Karpas-422 (cell line): ENCODE results near the gene FAM120B. TPM values are rescaled to one million over a fixed set of nuclear protein-coding genes. Genes with fewer than 3 reads are reported as not detected.
"Not testable (repeated sequence)": the region's sequence is repeated elsewhere in the genome, so short reads cannot be mapped to it uniquely, and the experiment has no call there.

Source experiments
- DNase-seq: peaks from one replicate; pipeline ENCODE4 v3.0.0-alpha.2; 2015
- H2AFZ ChIP-seq: fragments of 200-600 bp; sonication (generic); 2 replicates; pipeline ENCODE4 v1.6.1; 2014; ENCODE audit warnings: antibody characterized with exemption, low read length, mixed read lengths
- H3K27ac ChIP-seq: fragments of 200-600 bp; sonication (generic); 2 replicates; pipeline ENCODE4 v1.5.1; 2014; ENCODE audit warnings: mild to moderate bottlenecking, low read length, moderate library complexity
- H3K27me3 ChIP-seq: fragments of 200-600 bp; sonication (generic); 2 replicates; pipeline ENCODE4 v1.6.1; 2014; ENCODE audit warnings: low read length, mixed read lengths
- H3K36me3 ChIP-seq: fragments of 200-600 bp; sonication (generic); 2 replicates; pipeline ENCODE4 v1.6.1; 2014; ENCODE audit warnings: low read length, mixed read lengths; ENCODE audit not compliant: insufficient read depth
- H3K4me1 ChIP-seq: fragments of 200-600 bp; sonication (generic); 2 replicates; pipeline ENCODE4 v1.6.1; 2014; ENCODE audit warnings: mild to moderate bottlenecking, low read length, mixed read lengths
- H3K4me2 ChIP-seq: fragments of 200-600 bp; sonication (generic); 2 replicates; pipeline ENCODE4 v1.6.1; 2014; ENCODE audit warnings: low read length, low read depth, mild to moderate bottlenecking; ENCODE audit not compliant: poor library complexity, severe bottlenecking
- H3K4me3 ChIP-seq: fragments of 200-600 bp; sonication (generic); 2 replicates; pipeline ENCODE4 v1.5.1; 2014; ENCODE audit warnings: mild to moderate bottlenecking, antibody characterized with exemption, low read length, mixed read lengths
- H3K79me2 ChIP-seq: fragments of 200-600 bp; sonication (generic); 2 replicates; pipeline ENCODE4 v1.6.1; 2014; ENCODE audit warnings: mild to moderate bottlenecking, low read length, mixed read lengths
- H3K9ac ChIP-seq: fragments of 200-600 bp; sonication (generic); 2 replicates; pipeline ENCODE4 v1.6.0; 2014; ENCODE audit warnings: low read length
- H3K9me2 ChIP-seq: fragments of 200-600 bp; sonication (generic), shearing (Covaris generic); replicated peaks from 2 replicates; pipeline ENCODE4 v1.6.0; 2014; ENCODE audit warnings: mild to moderate bottlenecking, low read length, moderate library complexity; ENCODE audit not compliant: insufficient read depth
- H3K9me3 ChIP-seq: fragments of 300-700, 200-600 bp; sonication (generic); 2 replicates; pipeline ENCODE4 v1.6.1; 2014; ENCODE audit warnings: low read length, mixed read lengths
- H4K20me1 ChIP-seq: fragments of 200-600 bp; sonication (generic); 2 replicates; pipeline ENCODE4 v1.6.1; 2014; ENCODE audit warnings: mild to moderate bottlenecking, antibody characterized with exemption, low read length, low read depth; ENCODE audit not compliant: insufficient read depth
- total RNA-seq: library from RNA; depleted of rRNA; stranded (reverse); fragments of >200 nt; shearing (Covaris generic); gene quantifications from 2 replicates; pipeline ENCODE4 v1.2.3, GENCODE V29; 2014; ENCODE audit warnings: low replicate concordance

FAM120B gene
- total RNA-seq, 1 experiment from 2014 or later: 32.1 TPM

DNA sequence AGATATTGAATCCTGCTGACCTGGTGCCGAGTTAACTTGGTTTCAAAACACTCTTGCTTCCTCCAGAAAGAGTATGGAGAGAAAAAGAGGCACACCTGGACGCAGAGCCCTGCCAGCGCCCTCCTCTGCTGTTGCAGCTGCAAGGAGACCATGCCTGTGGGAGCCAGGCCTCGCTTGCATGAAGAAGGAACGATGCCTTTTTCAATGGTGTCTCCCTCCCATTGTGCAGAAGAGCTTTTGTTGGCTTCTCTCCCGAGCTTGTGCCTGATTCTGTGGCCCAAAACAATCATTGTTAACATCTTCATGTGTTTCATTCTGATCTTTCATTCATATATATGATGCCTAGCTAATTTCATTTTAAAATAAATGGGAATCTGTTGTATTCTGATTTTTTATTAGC is 98.1 kb downstream of the FAM120B start:
- Histone ChIP-seq H3K4me2 (no peak overlapping the region), H2AFZ (no peak overlapping the region), H3K9me3 (no peaks in the 10 kb centered on the region), H3K27ac (no peak overlapping the region), H3K79me2 (no peaks in the 10 kb centered on the region), H3K4me3 (no peak overlapping the region), H3K4me1 (no peaks in the 10 kb centered on the region), H3K9ac (no peak overlapping the region), H3K9me2 (no peaks in the 10 kb centered on the region), H3K36me3 (peaks cover 14% of the 10 kb centered on the region; the same call in 1 of the 2 replicates), H3K27me3 (no peaks in the 10 kb centered on the region), H4K20me1 (no peaks in the 10 kb centered on the region)
- DNase-seq: no peak

DNA sequence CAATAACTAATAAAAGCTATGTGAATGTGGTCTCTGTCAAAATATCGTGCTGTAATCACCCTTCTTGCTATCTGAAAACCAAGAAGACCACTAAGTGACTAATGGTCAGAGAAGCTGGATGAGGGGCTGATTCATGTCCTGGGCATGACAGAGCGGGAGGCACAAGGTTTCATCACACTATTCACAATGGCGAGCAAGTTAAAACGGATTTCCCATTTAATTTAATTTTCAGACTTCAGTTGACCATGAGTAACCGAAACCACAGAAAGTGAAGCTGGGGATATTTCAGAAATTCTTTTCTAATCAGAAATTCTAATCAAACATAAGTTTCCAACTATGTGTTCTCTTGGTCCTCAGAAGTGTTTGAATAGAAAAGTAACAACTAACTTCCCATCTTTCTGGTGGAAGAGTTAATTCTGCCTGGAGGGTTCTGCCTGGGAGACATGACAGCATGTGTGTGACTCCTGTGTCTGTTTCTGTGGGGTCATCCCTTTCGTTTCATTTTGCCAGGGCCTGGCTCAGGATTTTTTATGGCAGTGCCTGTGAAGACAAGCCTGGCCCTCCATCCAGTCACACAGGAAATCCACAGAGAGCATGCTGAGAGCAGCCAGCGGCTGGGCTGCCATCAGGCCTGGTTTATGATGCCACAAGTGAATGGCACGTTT is 98.9 kb downstream of the FAM120B start:
- H3K9me2 ChIP-seq: no peaks in the 10 kb centered on the region
- H3K4me2 ChIP-seq: no peak overlapping the region
- no peaks in the 10 kb centered on the region for H3K27me3 ChIP-seq
- no peak for DNase-seq
- no peaks in the 10 kb centered on the region for H3K9me3 ChIP-seq
- H2AFZ ChIP-seq: no peak overlapping the region
- H3K4me3 ChIP-seq: no peak overlapping the region
- H3K9ac ChIP-seq: no peak overlapping the region
- H3K36me3 ChIP-seq: peaks cover 14% of the 10 kb centered on the region; the same call in 1 of the 2 replicates
- no peak overlapping the region for H3K27ac ChIP-seq
- no peaks in the 10 kb centered on the region for H3K79me2 ChIP-seq
- H4K20me1 ChIP-seq: no peaks in the 10 kb centered on the region
- no peaks in the 10 kb centered on the region for H3K4me1 ChIP-seq

DNA sequence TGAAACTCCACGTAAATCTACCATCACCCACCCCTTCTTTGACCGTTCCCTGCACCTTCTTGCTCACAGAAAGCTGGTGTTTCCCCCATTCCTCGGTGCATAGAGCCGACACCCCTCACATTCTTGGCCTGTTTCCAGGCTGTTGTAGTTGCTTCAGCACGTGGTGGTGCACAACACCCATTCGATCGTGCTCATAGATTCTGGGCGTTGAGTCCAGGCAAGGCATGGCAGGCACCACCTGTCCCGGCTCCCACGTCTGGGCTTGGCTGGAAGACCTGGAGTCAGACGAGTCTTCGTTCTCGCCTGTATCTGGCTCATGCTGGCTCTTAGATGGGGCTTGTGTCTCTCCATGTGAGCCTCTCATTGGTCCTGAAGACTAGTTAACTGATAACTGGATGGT is 100.6 kb downstream of the FAM120B start:
- no peak overlapping the region for H3K27ac ChIP-seq
- no peak overlapping the region for H2AFZ ChIP-seq
- no peaks in the 10 kb centered on the region for H3K9me2 ChIP-seq
- no peak for DNase-seq
- no peaks in the 10 kb centered on the region for H3K4me1 ChIP-seq
- H3K79me2 ChIP-seq: no peaks in the 10 kb centered on the region
- H3K4me3 ChIP-seq: no peak overlapping the region
- H3K36me3 ChIP-seq: peaks cover 14% of the 10 kb centered on the region; the same call in 1 of the 2 replicates
- H3K9me3 ChIP-seq: no peaks in the 10 kb centered on the region
- no peak overlapping the region for H3K4me2 ChIP-seq
- no peaks in the 10 kb centered on the region for H4K20me1 ChIP-seq
- no peaks in the 10 kb centered on the region for H3K27me3 ChIP-seq
- no peak overlapping the region for H3K9ac ChIP-seq

DNA sequence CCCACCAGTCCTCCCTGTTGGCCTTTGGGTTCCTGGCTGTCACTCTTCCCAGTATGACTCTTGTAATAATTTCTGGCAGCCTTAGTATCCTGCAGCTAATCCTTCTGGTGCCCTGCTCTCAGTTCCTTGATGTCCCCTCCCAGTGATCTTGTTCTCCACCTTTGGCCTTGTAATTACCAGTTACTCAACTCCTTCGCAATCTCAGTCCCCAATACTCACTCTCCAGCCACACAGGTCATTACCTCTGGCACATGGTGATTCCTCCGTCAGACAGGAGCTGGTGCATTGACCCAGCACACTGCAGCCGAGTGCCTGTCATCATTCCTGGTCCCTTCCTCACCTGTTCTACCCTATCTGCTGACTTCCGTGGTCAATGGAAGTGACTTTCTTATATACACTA is 101.4 kb downstream of the FAM120B start:
- Histone ChIP-seq H3K9me3 (no peaks in the 10 kb centered on the region), H3K27me3 (no peaks in the 10 kb centered on the region), H3K9ac (no peak overlapping the region), H4K20me1 (no peaks in the 10 kb centered on the region), H3K4me2 (no peak overlapping the region), H3K79me2 (no peaks in the 10 kb centered on the region), H3K27ac (no peak overlapping the region), H3K9me2 (no peaks in the 10 kb centered on the region), H3K4me1 (no peaks in the 10 kb centered on the region), H2AFZ (no peak overlapping the region), H3K36me3 (peaks cover 14% of the 10 kb centered on the region; the same call in 1 of the 2 replicates), H3K4me3 (no peak overlapping the region)
- no peak for DNase-seq

DNA sequence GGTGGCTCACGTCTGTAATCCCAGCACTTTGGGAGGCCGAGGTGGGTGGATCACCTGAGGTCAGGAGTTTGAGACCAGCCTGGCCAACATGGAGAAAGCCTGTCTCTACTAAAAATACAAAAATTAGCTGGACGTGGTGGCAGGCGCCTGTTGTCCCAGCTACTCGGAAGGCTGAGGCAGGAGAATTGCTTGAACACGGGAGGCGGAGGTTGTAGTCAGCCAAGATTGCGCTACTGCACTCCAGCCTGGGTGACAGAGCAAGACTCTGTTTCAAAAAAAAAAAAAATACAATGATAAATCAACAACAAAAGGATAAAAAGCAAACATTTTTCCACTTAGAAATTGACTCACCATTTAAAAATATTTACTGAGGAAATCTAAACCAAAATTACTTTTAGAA is 103.2 kb downstream of the FAM120B start:
- H3K79me2 ChIP-seq, H3K27me3 ChIP-seq, H3K4me2 ChIP-seq, H3K4me1 ChIP-seq, H3K4me3 ChIP-seq, H3K9me2 ChIP-seq, H3K27ac ChIP-seq, H4K20me1 ChIP-seq, H3K9me3 ChIP-seq, H3K9ac ChIP-seq, H3K36me3 ChIP-seq, H2AFZ ChIP-seq, DNase-seq: not testable (repeated sequence)

DNA sequence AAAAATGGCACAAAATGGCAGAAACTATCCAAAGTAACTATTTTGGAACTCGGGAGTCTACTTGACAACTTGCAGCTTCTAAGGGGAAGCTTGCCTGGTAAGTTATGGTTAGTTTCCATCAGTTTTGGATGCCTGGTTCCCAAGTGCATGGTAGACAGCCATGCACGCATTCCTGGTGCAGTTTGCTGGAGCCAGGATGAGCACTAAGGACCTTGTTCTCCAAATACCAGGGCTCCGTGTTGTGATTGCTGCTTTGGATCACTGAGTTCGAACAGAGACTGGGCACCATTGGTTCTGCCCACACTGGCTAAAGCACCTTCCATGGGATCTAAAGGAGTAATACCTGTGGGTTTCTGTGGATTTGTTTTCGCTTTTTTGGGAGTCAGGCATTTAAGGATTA is 103.7 kb downstream of the FAM120B start:
- H2AFZ ChIP-seq: no peak overlapping the region
- H3K4me2 ChIP-seq: no peak overlapping the region
- no peak overlapping the region for H3K9ac ChIP-seq
- H3K27ac ChIP-seq: no peak overlapping the region
- no peaks in the 10 kb centered on the region for H4K20me1 ChIP-seq
- H3K9me2 ChIP-seq: no peaks in the 10 kb centered on the region
- no peaks in the 10 kb centered on the region for H3K4me1 ChIP-seq
- H3K9me3 ChIP-seq: no peaks in the 10 kb centered on the region
- DNase-seq: no peak
- H3K79me2 ChIP-seq: no peaks in the 10 kb centered on the region
- no peak overlapping the region for H3K4me3 ChIP-seq
- no peaks in the 10 kb centered on the region for H3K27me3 ChIP-seq
- peaks cover 4% of the 10 kb centered on the region; the same call in 1 of the 2 replicates for H3K36me3 ChIP-seq

DNA sequence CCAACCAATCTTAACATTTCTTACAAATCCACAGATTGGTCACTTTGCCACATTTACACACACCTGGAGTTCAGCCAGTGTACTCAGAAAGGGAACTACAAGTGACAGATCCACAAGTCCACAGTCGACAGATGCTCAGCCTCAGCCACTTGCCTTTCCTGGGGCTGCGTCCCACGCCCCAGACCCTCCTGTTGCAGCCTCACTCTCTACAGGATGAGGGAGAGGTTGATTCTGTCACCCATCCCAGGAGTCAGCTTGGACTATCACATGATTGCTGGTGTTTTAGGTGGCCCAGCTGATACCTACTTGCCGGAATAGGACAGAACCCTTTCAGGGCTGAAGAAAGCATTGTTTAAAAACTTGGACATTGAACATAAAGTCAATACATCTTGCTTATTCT is 108.8 kb downstream of the FAM120B start:
- Histone ChIP-seq H3K4me3 (no peak overlapping the region), H3K36me3 (no peaks in the 10 kb centered on the region), H3K27me3 (no peaks in the 10 kb centered on the region), H4K20me1 (no peaks in the 10 kb centered on the region), H3K79me2 (no peaks in the 10 kb centered on the region), H3K27ac (no peak overlapping the region), H2AFZ (no peak overlapping the region), H3K4me1 (no peaks in the 10 kb centered on the region), H3K9ac (no peak overlapping the region), H3K4me2 (no peak overlapping the region), H3K9me3 (no peaks in the 10 kb centered on the region), H3K9me2 (no peaks in the 10 kb centered on the region)
- DNase-seq: no peak

DNA sequence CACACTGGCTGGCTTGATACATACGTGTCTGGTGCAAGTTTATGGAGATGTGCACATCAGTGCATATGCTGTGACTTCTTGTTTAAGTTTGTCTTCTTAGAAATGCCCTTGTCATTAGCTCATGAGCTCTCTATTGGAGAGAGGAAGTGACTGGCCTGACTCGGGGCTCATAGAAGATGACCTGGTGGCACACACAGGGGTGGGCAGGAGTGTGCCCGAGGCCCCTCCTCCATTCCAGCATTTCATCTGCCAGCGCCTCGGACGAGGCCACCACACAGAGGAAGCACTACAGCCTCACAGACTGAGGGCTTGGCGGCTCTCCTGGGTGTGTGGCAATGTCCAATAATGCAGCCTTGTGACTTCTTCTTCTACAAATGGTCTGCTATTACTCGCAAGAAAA is 109.7 kb downstream of the FAM120B start:
- H4K20me1 ChIP-seq: no peaks in the 10 kb centered on the region
- no peak overlapping the region for H3K4me2 ChIP-seq
- H2AFZ ChIP-seq: no peak overlapping the region
- H3K27ac ChIP-seq: no peak overlapping the region
- no peak for DNase-seq
- H3K27me3 ChIP-seq: no peaks in the 10 kb centered on the region
- H3K4me3 ChIP-seq: no peak overlapping the region
- H3K36me3 ChIP-seq: no peaks in the 10 kb centered on the region
- no peaks in the 10 kb centered on the region for H3K4me1 ChIP-seq
- no peak overlapping the region for H3K9ac ChIP-seq
- H3K9me2 ChIP-seq: no peaks in the 10 kb centered on the region
- no peaks in the 10 kb centered on the region for H3K9me3 ChIP-seq
- H3K79me2 ChIP-seq: no peaks in the 10 kb centered on the region
